Activated CD4-positive, CD25-positive, alpha-beta regulatory T cell treated with anti-CD3 and anti-CD28 coated beads, Interleukin-2, amount 50 U/mL, for 16 hours (primary cell): ENCODE results near the gene TNS3.

ENCODE experiments used
- DNase-seq: peaks from one replicate; pipeline ENCODE4 v3.0.0-alpha.2; 2020; ENCODE audit warnings: low read depth, low spot score

Gene TNS3

GRCh38 chr7:47488201-47488968 is 93.5 kb downstream of the TNS3 start:
- no peak for DNase-seq

- DNase-seq = no peak
Observed at GRCh38 chr7:47485640-47486435, 96.1 kb downstream of the TNS3 start.

DNA sequence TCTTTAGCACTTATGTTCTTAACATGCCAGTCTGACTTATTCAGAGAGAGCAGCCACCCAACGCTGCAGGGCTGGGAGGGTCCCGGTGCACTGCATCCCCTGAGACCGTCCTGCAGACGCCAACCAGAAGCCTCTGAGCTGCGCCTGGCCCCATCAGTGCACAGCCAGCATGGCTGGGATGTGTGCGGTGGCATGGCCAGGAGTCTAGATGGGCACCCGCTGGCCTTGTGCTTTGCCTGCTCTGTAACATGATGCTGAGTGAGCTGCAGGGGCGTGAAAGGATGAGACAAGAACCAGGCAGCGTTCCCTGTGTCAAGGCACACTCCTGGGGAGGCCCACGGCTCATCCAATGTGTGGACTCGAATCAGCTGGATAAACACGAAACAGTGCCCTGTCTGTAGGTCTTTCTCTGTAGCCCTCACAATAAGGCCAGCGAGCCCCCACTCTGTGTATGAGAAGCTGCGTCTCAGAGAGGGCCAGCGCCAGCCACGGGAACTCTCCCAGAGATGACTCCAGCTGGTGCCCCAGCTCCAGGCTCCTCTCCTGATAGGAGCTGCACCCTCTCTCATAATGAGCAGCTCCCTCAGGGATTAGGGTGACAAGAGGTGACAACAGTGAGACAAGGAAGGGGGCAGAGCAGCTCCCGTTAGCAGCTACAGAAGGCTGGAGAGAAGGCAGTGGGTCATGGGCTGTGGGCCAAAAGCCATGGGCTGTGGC is 96.8 kb downstream of the TNS3 start:
- no peak for DNase-seq

- DNase-seq = no peak
Observed at GRCh38 chr7:47484457-47484856, 97.5 kb downstream of the TNS3 start.

DNA sequence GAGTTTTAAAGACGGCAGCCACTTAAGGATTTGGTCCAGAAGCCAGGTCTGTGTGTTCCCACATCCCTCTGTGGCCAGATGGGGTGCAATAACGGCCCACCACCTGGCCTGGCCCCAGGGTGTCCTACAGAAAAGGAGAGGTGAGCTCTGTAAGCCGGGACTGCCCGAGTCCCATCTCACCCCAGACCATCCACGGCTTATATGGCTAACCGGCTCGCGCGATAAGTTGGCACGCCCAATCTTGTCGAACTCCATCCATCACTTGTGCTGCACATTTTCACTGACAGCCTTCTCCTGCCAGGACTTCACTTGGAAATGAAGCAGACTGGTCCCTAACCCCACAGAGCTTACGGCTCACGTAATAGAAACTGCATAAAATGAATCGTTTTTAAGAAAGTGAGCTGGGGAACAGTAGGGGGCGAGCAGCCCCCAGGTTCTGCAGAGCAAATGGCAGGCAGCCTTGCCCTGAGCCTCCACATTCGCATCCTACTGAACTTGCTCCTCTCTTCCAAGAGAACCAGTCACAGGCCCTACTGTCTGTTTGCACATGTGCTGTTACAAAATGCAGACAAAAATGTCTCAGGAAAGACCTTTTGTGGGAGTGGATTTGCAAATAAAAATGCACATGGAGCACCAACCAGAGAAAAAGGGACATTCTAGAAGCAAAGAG is 98.2 kb downstream of the TNS3 start:
- no peak for DNase-seq

GRCh38 chr7:47482013-47482875 is 99.7 kb downstream of the TNS3 start:
- DNase-seq = no peak

- no peak for DNase-seq
Observed at GRCh38 chr7:47481541-47482012, 100.3 kb downstream of the TNS3 start.

GRCh38 chr7:47480576-47481538 is 101.1 kb downstream of the TNS3 start:
- DNase-seq = no peak

DNA sequence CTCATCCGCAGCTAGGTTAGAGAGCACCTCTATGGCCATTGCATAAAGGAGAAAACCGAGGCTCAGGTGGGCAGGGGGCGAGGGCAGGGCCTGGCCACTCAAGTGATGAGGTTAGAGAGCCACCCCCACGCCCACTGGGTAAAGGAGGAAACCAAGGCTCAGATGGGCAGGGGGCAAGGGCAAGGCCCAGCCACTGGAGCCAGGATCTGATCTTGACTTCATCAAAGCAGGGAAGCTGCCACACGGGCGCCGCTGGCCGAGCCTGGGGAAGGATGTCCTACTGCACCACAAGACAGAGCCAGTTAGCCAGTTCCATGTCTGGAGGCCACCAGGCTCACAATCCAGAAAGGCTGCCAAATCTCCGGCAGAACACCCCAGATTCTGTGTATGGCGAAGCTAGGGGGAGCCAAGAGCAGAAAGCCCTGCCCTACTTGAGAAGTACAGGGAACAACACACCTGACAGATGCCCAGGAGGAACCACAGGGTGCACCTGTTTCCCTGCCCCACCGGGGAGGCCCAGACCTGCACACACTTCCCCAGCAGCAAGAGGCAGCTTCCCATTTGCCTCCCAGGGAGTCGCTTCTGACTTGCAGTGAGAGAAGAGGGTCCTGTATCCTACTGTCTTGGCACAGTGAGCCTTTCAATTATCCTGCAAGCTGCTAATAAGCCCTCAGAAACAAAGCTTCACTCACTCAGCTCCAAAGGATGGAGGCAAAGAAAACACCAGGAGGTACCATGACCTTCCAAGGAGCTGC is 101.9 kb downstream of the TNS3 start:
- DNase-seq = no peak

GRCh38 chr7:47478926-47479711 is 102.8 kb downstream of the TNS3 start:
- DNase-seq = no peak

DNA sequence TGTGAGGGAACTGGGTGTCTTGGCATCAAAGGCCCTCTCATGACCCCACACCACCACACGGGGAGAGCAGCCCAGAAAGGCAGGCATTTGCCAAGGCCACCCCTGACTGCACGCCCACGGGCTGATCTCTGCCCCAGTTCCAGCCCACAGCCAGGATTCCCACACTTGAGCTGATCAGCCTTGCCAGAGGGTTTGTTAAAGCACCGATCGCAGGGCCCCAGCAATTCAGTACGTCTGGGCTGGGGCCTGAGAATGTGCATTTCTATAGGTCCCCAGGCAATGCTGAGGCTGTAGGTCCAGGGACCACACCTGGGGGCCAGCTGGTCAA is 103.9 kb downstream of the TNS3 start:
- no peak for DNase-seq

GRCh38 chr7:47477191-47478016 is 104.5 kb downstream of the TNS3 start:
- DNase-seq = no peak

DNA sequence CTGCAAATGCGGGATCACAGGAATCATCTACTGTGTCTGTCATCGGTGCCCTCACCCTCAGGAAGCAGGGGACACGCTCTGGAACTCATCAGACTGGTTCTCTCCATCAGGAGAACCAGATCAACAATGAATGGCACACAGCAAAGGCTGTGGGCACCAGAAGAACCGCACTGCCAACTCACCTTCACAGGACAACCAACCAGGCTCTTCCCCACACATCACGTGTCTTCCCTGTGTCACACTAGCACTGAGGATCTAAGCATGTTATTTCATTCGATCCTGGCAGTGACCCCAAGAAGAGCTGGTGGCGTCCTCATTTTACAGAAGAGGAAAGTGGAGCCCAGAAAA is 106.1 kb downstream of the TNS3 start:
- no peak for DNase-seq

DNA sequence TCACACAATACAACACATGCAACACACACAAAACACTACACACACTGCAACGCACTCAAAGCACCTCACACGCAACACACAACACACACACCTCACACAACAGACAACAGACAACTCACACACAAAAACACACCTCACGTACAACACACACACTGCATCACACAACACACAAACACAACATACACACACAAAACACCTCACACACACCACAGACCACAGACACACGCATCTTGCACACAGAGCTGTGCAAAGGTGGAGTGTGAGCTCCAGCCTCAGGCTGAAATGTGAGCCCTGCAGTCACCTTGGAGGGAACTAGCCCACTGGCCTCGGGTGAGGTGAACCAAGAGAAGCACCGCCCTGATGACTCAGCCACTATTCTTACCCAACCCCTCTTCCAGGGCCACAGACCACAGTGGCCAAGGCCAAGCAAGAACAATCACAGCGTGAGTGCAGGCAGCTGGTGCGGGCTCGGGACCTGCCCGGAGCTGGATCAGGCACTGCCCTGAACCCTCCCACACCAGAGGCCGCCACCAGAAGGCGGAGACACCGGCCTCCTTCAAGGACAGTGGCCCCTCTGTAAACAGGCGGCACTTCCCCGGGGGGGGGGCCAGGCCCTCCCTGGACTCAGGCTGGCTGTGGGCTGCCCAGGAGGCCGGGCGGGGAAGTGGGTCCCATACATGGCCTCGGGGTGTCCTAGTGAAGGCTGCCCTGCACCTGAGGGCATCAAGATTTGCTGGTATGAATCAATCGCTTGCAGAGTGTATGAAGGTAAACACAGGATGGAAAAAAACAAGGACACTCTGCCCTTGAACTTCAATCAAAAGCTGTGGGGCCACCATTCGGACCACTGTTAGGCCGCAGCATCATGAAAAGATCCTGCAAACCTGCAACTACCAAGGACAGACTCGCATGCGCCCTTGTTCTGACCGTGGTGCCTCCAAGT is 106.7 kb downstream of the TNS3 start:
- DNase-seq = no peak

DNA sequence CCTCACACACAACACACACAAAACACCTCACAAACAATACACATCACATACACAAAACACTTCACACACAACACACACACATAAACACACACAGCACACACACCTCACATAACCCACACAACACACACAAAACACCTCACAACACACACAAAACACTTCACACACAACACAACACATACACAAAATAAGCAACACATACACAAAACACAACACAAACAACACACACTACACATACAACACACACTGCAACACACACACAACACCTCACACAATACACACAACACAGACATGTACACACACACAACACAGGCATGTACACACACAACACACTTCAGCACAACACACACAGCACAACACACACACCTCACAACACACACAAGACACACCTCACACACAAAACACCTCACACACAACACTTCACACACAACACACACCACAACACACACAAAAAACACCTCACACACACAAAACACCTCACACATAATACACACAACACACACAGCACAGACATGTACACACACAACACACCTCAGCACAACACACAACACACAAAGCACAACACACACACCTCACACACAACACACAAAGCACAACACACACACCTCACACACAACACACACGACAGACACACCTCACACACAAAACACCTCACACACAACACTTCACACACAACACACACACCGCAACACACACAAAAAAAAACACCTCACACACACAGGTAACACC is 107.5 kb downstream of the TNS3 start:
- no peak for DNase-seq
